M059J (cell line): ENCODE results near the gene IRF4. TPM values are rescaled to one million over a fixed set of nuclear protein-coding genes. Genes with fewer than 3 reads are reported as not detected.
"Not testable (repeated sequence)": the region's sequence is repeated elsewhere in the genome, so short reads cannot be mapped to it uniquely, and the experiment has no call there.

ENCODE experiments used
- DNase-seq: peaks from one replicate; pipeline ENCODE4 v3.0.0-alpha.2; 2012; ENCODE audit warnings: low read depth
- total RNA-seq: library from RNA; depleted of rRNA; stranded (reverse); fragments of >200 nt; shearing (Covaris generic); gene quantifications from 2 replicates; pipeline ENCODE4 v1.2.3, GENCODE V29; 2014

IRF4 gene
- total RNA-seq, 1 experiment from 2014 or later: 0.02 TPM

DNA sequence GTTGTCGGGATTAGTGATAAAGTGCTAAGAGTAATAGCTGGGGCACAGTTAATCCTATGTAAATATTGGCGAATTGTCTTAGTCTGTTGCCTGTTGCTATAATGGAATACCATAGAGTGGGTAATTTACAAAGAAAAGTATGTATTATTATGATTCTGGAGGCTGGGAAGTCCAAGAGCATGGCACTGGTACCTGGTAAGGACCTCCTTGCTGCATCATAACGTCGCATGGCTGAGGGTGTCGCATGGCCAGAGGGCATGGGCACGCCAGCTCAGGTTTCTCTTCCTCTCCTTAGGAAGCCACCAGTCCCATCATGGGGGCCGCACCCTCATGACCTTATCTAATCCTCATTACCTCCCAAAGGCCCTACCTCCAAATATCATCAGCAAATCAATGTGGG is 29.7 kb downstream of the IRF4 start:
- DNase-seq: no peak

GRCh38 chr6:422433-423054 is 31.0 kb downstream of the IRF4 start:
- peak; percentile 94 for DNase-seq

DNA sequence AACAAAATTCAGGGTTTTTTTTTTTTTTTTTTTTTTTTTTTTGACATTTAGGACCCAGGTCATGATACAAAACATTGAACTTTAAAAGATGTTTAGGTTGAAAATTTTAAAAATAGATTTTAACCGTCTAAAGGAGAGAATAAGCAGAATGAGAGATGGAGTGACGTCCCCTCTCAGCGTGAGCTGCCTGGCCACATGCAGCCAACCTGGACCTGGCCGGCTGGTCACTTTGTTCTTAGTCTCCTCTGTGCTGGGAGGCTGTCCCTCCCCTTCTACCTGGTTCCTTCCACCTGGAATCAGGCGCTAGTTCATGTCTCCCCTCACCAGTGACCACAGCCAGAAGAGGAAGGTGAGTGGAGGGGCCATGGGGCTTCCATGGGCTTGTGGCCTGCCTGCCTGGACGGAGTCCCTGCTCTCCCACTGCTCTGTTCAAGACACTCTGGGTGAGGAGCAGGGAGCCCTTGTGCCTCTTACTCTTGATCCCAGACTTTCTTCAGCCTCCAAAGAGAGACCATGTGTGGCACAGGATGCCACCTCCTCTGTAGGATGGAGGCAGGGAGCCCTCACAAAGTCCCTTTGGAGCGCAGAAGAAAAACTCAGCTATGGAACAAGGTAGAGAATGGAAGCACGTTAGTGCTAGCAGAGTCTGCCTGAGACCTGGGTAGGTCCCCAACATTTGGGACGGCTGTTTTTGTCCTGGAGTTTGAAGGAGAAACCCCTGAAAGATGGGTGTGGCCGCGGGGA is 31.7 kb downstream of the IRF4 start:
- no peak for DNase-seq

GRCh38 chr6:423799-424345 is 32.3 kb downstream of the IRF4 start:
- no peak for DNase-seq

DNA sequence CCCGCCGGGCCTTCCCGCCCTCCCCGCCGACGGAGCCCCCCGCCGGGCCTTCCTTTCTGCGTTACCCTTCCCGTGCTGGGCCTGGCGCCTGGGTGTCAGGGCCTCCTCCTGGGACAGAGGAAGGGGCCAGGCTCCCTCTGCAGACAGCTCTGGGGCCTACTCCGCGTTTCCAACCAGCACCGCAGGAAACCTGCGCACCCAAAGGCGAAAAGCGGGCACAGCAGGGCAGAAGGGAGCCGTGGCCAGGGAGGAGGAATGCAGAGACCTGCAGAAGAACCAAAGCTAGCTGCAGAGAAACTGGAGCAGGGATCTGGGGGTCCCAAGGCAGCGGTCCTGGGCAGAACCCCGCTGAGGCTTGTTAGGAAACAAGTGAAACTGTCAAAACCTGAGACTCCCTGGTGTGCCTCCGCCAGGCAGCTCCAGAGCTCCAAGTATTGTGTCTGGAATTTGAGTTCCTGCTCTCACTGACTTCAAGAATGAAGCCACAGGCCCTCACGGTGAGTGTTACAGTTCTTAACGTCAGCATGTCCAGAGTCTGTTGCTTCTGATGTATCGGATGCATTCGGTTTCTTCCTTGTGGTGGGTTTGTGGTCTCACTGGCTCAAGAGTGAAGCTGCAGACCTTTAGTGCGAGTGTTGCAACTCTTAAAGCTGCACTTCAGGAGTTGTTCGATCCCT is 33.3 kb downstream of the IRF4 start:
- no peak for DNase-seq

GRCh38 chr6:425418-425788 is 33.9 kb downstream of the IRF4 start:
- DNase-seq: not testable (repeated sequence)

GRCh38 chr6:426198-426738 is 34.7 kb downstream of the IRF4 start:
- DNase-seq: not testable (repeated sequence)

- no peak for DNase-seq
Measured at GRCh38 chr6:428047-428603, 36.6 kb downstream of the IRF4 start.

DNA sequence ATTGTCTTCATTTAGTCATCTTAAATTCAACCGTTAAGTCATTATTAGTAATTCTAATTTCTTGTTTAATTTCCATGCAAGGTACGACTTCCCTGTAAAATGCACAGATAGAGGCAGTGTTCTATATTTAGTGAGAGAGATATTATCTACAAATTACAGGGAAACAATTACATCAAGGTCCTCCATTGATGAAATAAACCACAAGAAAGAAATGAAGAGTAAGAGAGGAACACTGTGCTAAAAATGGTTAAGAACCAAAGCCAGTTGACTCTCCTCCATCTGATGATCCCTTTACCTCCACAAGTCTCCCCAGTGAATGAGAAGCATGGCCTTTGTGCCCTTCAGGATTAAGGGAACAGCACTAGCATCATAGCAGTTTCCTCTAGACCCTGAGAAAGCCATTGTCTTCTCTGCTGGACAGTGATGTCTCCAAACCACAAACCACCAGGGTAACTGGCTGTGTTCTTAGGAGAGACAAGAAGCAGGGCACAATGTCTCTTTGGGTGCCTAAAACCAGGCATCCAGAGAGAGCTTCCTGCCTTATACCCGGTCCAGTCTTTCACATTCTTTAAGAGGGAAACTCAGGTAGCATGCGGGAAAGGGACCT is 38.1 kb downstream of the IRF4 start:
- no peak for DNase-seq

DNA sequence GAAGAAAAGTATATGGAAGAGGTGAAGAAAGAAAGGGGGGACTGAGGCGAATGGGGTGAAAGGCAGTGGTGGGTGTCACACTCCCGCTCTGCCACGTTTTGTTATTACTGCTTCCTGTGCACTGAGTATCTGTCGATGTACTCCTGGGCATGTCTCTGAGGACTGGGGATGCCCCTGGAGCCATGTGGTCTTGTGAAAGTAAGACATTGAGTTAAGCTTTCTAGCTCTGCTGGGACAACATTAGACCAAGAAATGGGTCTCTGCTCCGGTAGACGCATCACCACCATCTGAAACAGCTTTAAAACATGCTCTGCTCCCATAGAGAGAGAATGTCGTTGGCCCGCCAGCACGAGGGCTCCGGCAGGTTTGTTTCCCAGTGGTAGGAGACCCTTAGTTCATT is 40.0 kb downstream of the IRF4 start:
- no peak for DNase-seq

- peak; percentile 55 for DNase-seq
Measured at GRCh38 chr6:431986-432385, 40.4 kb downstream of the IRF4 start.

DNA sequence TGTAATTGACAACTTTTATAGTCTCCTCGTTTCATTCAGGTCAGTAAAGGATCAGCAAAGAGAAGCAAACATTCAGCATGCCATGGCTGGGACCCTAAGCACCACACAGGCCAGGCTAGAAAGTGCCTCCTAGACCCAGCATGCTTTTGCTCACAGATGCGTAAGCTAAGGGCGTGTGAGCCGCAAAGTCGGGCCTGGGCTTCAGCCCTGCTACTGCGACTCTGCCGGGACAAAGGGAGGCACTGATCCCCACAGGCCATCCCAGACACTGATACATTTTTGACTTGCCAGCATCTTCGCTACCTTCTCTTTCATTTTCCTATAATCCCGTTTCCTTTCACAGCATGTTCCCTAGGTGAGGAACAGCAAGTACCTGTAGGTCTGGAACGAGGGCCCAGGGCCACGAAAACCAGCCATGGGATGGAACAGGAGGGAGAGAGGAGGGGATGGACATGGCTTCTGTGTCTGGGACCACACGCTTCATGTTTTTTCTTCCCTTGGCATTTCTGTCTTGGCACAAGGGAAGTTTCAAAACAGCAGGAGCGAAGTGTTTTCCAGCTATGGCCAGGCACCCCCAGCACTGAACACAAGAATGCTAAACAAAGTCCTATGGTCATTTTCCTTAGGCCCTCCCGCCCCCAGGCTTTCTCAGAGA is 42.6 kb downstream of the IRF4 start:
- DNase-seq: no peak

DNA sequence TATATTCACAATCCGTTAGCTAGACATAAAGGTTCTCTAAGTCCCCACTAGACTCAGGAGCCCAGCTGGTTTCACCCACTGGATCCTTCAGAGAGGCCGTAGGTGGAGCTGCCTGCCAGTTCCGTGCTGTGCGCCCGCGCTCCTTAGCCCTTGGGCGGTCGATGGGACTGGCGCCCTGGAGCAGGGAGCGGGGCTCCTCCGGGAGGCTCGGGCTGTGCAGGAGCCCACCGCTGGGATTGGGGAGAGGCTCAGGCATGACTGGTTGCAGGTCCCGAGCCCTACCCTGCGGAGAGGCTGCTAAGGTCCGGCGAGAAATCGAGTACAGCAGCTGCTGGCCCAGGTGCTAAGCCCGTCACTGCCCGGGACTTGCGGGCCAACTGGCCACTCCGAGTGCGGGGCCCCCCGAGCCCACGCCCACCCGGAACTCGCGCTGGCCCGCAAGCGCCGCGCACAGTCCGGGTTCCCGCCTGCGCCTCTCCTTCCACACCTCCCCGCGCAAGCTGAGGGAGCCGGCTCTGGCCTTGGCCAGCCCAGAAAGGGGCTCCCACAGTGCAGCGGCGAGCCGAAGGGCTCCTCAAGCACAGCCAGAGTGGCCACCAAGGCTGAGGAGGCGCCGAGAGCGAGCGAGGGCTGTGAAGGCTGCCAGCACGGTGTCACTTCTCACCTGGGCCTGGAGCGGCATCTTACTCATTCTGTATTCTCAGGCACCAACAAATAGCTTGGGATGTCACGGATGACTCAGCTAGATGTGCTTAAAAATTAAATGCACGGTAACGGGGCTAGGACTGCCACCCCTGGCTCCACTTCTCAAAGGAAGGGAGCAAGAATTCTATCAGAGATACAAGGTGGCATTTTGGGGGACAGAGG is 44.1 kb downstream of the IRF4 start:
- DNase-seq: peak; percentile 25

DNA sequence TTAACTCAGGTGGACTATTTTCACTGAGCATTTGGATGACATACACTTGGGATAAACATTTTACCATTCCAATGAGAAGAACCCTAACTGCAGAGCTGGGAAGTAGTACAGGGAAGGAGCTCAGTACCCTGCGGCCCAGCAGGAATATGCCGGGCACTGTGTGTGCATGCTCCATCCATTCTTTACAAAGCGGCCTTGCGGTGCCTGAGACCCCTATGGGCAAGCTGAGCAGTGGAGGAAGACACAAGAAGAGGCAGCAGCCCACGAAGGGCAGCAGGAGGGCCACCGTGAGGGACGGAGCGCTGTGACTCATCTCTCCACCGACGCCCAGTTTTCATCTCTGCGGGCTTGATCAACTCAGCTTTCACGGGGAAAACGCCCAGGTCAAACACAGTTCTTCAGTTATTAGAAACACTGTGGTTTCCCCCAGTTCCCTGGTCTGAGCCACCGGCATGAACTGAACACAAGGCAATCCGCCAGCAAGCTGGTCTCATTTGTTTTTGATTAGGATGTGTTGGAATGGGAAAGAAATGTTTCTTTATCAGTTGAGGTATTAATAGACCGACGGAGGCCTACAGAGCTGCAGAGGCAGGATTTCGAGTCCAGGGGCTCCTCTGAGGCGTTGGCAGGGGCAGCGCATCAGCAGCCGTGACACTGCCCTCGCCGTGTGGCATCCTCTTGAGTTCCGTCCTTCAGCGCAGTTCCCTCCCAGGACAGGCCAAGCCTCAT is 44.9 kb downstream of the IRF4 start:
- DNase-seq: peak; percentile 73

DNA sequence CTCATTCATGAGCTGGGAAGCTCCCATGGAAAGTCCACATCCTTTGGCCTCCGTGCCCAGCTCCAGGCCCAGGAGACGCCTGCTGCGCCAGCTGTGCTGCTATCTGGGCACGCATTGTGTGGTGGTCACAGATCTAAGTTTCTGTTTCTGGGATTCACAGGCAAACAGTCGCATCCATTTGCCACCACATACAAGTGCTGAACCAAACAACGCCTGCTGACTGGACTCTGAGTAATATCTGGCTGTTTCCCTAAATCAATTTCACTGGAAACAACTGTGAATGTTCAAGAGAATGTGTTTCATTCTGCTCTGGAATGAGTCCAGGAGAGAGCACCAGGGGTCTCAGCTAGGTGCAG is 45.5 kb downstream of the IRF4 start:
- DNase-seq: peak; percentile 30

- no peak for DNase-seq
Measured at GRCh38 chr6:438634-439170, 47.1 kb downstream of the IRF4 start.

GRCh38 chr6:439641-440167 is 48.2 kb downstream of the IRF4 start:
- no peak for DNase-seq

- no peak for DNase-seq
Measured at GRCh38 chr6:441126-441920, 49.8 kb downstream of the IRF4 start.
